ENCODE data around the gene HLCS.
A peak's percentile ranks its signal among the peaks of the same experiment; 100 is the strongest.

The HLCS gene

DNA sequence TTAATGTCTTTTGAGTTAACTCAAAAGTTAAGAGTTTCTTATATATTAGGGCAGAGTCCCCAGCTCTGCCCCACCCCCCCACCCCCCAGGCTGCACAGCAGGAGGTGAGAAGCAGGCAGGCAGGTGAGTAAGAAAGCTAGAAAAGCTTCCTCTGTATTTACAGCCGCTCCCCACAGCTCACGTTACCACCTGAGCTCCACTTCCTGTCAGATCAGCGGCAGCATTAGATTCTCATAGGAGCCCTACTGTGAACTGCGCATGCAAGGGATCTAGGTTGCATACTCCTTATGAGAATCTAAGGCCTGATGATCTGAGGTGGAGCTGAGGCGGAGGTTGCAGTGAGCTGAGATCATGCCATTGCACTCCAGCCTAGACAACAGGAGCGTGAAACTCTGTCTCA lies 185.6 kb downstream of the HLCS start:
- no peak for DNase-seq

DNA sequence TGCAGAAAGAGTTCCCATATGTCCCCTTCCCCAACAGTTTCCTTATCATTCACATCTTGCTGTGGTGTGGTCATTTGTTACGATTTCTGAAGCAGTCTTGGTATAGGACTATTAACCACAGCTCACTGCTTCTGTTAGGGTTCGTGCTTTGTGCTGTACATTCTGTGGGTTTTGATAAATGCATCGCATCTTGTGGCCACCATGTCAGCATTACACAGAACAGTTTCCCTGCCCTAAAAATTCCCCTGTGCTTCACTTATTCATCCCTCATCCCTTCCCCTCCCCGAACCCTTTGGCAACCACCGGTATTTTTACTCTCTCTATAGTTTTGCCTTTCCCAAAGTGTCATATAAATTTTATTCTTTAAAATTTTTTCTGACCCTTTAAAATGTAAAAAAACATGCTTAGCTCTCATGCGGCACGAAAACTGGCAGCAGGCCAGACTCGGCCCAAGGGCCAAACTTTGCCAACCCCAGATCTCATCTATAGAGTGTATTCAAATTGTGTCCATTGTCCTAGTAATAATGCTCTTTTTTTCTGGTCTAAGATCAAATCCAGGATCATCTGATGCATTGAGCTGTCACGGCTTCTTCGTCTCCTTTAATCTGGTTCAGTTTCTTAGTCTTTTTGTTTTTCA lies 189.4 kb downstream of the HLCS start:
- peak in 5 of 58 donors; percentile 5 to 77 (median 18) for DNase-seq

DNA sequence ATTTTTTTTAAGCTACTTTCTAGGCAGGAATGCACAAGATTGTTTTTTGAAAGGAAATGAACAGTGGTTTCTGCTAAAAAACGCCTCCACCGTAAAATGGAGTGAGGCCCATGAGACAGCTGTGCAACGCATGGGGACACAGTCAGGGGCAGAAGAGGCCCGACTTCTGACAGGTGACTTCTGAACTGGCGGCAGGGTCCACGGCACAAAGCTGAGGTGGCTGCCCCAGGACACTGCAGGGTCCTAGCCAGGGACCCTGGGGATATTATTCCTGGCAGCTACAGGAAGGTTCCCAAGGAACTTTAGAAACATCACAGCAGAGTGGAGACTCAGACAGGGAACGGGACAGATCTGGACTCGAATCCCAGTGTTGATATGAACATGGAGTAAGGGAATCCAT lies 192.5 kb downstream of the HLCS start:
- DNase-seq, result no peak

DNA sequence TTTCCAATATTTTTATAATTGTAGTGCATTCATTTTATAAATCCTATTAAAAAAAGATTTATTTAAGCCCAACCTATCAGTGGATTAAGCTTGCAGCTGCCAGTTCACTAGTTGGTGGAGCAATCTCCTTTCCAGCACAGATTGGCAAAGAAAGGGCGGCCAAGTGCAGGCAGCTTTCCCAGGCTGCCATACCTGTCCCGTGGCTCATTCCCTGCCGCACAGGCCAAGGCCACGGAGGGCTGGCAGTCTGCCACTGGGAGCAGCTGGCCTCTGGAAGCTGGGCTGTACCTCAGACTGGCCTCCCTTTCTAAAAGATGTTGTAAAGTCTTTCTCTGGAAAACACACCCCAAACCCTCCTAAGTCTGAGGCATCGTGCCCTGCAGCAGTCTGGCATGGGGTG lies 193.4 kb downstream of the HLCS start:
- DNase-seq, result peak in 28 of 58 donors; percentile 4 to 72 (median 28)

DNA sequence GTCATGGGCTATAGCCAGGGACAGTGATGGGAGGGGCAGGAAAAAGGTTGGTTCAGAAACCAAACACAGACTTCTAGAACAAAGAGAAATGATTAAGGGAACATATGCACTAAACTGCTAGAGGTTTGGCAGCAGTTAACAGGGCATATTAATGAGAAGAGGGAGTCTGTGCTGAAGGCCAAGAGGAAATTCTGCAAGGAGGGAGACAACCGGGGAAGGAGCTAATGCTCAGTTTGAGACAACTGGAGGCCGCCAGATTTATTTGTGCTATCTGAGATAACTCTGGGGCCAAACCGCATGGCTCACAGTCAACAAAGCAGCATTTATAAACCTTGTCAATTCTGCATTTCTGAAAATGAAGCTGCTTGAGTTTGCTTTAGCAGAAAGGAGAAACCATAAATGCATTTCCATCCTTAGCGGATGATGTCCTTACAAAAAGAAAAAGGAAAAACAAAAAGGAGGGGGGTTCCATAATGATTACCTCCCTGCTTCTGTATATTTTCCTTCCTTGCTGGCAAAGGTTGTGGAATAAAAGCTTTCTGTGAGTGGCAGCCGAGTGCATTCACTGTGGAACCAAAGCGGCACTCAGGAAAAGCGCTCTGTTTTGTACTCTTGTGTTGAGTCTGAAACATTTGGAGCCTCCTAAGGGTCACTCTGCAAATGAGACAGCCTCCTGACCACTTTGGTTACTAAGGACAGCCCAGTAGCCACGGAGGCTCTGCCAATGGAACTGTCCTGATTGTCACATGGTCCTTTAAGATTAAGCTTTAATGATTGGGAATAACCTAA lies 197.2 kb downstream of the HLCS start:
- DNase-seq, result peak in 8 of 58 donors; percentile 12 to 43 (median 24)

DNA sequence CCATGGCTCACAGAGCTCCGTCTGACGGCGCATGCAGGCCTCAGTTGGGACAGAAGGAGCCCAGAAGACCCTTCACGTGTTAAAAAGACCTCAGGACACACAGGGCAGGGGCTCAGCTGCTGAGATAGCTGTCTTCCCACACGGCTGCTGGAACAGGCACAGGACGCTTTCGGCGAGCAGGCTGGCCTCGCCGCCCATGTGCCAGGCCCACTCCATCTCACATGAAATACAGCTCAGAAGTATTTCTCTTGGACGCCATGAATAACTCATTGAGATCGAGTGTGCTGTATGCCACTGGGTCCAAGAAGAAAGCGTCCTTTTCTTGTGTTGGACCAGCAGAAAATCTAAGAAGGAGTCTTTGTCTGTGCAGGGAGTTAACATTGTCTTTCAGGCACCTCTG lies 198.0 kb downstream of the HLCS start:
- DNase-seq, result peak in 19 of 58 donors; percentile 11 to 58 (median 34)

DNA sequence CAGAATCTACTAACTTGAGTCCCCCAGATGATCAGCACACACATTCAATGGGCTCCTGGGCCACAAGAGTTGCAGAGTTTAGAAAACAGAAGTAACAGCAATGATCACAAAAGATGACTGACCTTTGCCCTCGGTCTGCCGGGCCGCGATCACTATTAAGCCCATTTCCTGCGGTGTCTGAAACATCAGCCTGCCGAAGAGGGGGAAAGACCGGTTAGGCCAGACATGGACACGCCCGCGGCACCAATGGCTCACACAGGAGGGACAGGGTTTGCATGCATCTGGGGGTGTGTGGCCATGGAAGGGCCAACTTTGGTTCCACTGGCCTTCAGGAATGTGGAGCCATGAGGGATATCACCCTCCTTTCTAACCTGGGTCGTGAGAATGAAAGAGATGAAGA lies 199.4 kb downstream of the HLCS start:
- no peak for DNase-seq

DNA sequence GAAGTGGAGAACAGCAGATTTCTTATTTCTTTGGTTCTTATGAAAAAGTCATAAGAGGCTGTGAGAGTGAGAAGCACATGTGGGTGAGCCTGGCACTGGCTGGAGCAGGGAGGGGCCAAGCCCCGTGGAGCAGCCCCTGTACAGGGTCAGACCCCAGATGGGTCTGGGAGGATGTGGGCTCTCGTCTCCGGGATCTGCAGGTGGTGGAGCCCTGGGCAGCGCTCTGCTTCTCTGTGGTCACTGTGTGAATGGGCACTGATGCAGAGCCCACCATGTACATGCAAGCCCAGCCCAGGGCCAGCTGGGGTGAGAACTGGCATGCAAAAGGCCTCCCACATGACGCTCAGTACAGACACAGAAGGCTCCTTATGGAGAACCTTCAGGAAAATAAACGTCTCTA lies 200.0 kb downstream of the HLCS start:
- DNase-seq, result peak in 1 of 58 donors; percentile 6

DNA sequence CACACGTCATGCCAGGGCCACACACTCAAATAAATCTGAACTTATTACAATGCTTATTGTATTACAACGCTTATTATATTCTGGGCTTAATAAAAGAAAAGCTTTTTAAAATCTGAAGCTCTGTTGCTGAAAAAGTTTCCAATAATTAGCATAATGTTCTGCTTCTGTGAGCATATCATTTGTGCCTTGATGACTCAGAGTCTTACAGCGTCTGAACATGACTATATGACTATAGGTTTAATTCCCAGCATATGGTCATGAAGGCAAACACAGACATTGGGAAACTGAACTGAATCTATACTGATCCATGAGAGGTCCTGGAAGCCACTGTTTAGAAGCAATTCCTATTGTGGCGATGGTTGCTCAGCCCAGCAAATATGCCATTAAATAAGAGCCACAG lies 201.2 kb downstream of the HLCS start:
- DNase-seq, result no peak

DNA sequence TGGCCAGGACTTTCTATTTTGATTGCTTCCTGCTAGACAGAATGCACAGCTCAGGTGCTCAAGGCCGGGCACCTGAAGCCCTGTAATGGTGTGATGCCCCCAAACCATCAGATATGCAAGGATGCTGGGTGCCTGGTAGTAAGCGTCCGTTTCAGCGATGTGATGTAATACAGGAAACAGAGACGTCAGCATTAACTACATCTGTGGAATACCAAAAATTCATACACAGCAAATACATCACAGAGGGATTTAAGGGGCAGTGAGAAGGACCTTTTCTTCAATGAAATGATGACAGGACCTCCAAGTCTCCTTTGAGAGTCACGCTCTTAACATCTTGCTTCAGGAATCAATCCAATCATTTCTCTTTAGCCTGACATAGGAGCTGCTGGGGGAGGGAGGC lies 203.2 kb downstream of the HLCS start:
- no peak for DNase-seq

DNA sequence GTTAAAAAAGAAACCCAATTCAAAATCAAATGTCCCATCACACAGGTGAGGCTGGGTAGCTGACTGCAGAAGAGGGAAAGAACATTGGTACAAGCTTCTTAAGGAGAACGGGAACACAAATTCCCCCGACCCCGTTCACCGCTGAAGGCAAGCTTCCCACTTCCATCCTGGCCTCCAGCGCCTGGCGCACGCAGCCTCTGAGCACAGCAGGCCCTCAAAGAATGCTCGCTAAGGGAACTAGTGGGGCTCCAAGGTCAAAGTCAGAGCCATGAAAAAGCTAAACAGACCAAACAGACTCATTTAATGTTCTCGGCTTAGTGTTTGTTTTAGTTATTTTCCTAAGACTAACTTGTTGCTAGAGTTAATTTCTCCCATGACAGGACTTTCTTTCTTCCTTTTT lies 203.8 kb downstream of the HLCS start:
- DNase-seq, result no peak

DNA sequence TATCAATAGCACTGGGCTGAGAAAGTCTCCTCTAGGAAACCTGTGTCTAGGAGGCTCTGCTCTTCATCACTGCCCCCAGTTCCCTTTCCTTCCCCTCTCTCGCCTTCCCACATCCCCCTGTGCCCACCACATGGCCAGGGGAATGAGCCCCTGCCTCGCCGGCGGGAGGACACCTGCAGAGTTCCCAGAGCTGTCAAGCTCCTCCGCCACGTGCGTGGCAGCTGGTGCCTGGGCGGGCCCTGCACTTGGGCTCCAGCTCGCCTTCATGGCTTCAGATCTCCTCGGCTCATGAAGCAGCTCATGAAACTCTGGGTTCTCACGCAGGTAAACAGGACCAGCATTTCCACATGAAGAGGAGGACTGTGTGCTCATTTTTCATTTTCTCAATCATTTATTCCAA lies 204.8 kb downstream of the HLCS start:
- DNase-seq, result no peak

DNA sequence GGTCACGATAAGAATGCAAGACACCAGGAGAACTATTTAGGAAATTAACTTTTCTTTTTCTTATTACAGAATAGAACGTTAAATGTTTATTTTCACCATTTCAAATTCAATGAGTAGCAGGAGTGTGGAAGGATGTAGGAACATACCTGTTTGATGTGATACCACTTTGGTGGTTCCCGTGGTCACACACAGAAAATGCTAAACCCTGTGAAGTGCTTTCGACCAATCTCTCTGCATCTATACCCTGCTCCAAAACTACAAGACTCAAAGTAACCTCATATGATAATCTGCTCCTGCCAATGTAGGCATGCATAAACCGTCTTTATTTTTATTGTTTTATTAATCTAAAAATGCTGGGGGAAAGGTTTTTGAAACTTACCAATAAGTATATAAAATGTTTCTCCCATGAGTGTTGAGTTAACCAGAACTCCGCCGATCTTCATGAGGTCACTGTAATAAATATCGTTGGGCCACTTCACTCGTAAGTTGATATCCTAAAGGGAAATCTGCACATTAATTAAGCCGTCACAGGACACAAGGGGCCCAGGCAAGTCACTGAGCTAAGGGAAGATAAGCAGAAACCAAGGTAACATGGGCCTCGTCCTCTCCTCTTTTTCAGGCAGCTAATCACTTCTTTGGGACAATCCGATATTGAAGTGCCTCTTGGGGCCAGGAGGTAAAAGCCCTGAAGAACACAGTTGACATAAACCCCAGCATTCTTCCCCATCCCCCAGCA lies 207.0 kb downstream of the HLCS start:
- DNase-seq, result no peak

DNA sequence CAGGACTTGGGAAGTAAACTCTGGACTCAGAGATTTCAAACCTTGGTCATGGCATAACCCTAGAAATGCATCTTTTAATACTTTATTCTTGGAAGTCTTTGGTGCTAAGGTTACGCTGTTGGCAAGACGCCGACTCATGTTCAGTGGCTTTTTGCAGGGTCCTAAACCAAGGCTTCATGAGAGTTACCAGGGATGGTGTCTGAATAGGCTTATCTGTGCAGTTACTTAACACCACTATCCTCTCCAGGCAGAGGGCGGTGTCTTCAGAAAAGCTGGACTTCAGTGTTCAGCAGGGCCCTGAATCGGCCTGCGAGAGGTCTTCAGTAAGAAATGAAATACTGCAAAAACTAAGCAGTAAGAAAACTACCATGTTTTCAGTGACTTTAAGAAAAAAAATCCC lies 209.3 kb downstream of the HLCS start:
- peak in 2 of 58 donors; percentile 14 to 17 for DNase-seq

DNA sequence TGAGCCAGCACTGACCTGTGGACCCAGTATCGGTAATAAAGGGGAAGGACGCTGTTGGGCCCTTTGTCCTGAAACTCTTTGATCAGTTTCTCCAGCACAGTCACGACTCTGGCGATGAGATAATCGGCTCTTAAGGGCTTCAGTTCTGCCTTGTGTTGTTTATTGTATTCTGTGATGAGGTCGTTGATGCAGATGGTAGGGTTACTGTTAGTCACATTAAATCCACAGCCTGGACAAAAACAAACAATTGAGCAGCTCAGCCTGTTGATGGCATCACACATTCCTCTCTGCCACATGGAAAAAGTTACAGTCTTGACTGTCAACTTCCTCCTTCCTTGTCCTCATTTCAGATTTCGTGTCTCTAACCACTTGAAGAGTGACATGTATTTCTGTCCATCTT lies 209.9 kb downstream of the HLCS start:
- DNase-seq, result peak in 9 of 58 donors; percentile 9 to 59 (median 19)

DNA sequence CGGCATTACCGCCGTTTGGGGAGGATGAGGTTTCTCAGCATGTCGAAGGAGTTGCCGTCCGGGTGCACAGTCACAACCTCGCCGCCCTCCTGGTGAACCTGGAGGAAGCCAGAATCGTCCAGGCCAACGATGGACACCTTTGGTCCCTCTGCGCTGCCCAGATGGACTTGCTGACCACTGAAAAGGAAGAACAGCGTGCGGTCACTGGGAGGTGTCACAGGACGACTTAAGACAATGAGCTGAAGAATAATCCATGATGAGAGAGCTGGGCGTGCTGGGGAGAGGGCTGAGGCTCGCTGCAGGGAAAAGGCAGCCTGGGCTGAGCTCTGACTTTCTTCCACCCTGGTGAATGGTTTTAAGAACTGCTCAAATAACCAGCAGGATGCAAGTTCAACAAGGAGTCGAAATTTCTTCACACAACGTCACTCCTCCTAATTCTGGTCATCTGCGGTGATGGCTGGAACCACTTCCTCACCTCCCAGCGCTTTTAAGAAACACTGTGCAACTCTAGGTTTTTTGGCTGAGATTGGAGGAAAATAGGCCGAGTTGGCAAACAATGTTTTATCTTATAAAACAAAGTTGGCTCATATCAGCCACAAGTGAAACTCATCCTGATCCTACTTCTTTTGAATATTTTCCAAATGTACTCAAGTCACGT lies 212.1 kb downstream of the HLCS start:
- DNase-seq, result no peak

DNA sequence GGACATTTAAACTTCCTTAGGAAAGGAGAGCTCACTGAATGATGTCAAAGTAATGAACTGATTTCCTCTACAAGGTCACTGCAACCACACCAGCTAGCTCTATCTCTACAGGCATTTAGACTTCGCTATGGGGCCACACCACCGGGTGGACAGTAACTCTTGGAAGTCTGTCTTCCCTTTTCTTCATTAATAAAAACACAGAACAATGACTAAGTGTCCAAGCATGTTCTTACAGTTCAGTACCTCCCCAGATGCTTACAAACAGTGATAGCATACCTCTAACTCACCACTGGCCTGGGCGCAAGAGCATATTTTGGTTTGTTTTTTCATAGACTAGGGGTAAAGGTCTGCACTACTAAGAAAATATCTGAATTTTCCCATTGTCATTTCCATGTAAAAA lies 212.9 kb downstream of the HLCS start:
- DNase-seq, result no peak

DNA sequence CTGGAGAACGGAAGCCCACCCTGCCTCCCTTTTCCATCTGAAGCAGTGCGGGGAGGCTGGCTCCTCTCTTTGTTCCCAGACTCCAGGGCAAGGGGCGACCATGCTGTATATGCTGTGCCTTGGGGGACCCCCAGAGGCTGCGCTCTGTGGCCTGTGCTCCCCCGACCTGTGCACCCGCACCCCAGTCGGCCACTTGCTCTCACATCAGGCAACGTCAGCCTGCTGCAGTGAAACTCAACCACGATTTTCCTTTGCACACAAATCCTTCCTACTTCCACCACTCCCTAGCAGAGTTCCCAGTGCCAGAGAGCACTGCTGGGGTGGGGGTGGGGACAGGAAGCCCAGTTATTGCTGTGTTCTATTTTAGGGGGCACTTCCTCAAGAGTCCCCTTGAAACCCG lies 215.1 kb downstream of the HLCS start:
- DNase-seq, result no peak

DNA sequence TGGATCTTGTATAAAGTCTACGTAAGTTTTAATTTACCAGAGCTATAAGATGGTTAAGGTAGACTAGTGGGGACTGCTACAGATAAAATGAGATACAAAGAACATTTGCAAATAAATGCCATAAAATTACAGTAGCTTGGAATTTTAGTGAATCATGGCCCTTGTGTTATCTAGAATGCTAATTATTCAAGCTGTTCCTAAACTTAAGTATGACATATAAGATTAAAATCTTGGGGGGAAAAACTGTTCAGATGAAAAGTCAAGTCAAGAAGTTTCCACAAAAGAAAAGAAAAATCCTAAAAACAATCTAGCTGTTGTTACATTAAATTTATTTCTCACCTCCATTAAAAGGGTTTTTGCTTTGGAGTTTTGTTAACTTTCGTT lies 215.9 kb downstream of the HLCS start:
- DNase-seq, result no peak

DNA sequence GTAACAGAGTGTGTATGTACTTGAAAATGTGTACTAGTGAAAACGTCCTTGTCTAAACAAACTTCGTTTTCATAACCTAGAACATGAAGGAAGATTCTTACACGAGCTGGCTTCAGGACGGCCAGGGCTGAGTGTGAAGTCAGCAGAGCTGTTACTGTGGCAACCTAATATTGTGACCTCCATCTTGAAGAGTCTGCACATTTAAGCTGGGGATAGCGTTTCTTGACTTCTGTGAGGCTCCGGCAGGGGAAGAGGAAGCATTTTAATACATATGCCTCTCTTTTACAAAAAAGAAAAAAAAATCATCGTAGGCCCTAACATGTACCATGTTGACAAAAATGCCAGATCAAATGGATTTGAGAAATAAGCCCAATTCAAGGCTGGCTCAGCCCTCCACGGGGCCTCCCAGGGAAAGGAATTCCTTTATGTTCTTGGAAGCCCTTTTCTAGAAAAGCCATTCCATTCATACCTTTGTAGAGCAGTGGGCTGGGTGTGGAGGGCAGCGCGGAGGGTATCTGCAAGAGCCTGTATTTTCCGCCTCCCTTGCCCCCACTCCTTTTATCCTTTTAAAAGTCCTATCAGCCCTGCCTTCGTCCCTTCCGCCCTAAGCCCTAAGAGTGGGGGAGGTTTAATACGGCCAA lies 216.4 kb downstream of the HLCS start:
- no peak for DNase-seq

DNA sequence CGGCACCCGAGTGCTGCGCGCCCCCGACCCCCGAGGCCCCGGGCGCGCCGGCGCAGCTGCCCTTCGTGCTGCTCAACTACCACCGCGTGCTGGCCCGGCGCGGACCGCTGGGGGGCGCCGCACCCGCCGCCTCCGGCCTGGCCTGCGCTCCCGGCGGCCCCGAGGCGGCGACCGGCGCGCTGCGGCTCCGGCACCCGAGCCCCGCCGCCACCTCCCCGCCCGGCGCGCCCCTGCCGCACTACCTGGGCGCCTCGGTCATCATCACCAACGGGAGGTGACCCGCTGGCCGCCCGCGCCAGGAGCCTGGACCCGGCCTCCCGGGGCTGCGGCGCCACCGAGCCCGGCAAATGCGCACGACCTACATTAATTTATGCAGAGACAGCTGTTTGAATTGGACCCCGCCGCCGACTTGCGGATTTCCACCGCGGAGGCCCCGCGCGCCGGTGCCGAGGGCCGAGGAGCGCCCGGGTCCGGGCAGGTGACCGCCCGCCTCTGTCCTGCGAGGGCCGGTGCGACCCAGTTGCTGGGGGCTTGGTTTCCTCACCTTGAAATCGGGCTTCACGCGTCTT lies 218.6 kb downstream of the HLCS start:
- peak in 37 of 58 donors; percentile 14 to 65 (median 40) for DNase-seq
